Measurements from ENCODE around the gene ROS1. TPM values are rescaled to one million over a fixed set of nuclear protein-coding genes. Genes with fewer than 3 reads are reported as not detected.

Gene ROS1
- total RNA-seq, 1 donor from 2014 or later, result 163 TPM

- intact Hi-C loops (cut with DNase I), result no loop called here
- no peaks in the 10 kb centered on the region for H3K27me3 ChIP-seq
- H3K27ac ChIP-seq, result no peak overlapping the region
- no peaks in the 10 kb centered on the region for H3K4me1 ChIP-seq
- H3K4me3 ChIP-seq, result no peak overlapping the region
- no peaks in the 10 kb centered on the region for H3K36me3 ChIP-seq
- ATAC-seq (no peak), DNase-seq (no peak)
- TF ChIP-seq, protein P1, sequence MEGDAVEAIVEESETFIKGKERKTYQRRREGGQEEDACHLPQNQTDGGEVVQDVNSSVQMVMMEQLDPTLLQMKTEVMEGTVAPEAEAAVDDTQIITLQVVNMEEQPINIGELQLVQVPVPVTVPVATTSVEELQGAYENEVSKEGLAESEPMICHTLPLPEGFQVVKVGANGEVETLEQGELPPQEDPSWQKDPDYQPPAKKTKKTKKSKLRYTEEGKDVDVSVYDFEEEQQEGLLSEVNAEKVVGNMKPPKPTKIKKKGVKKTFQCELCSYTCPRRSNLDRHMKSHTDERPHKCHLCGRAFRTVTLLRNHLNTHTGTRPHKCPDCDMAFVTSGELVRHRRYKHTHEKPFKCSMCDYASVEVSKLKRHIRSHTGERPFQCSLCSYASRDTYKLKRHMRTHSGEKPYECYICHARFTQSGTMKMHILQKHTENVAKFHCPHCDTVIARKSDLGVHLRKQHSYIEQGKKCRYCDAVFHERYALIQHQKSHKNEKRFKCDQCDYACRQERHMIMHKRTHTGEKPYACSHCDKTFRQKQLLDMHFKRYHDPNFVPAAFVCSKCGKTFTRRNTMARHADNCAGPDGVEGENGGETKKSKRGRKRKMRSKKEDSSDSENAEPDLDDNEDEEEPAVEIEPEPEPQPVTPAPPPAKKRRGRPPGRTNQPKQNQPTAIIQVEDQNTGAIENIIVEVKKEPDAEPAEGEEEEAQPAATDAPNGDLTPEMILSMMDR (IDR thresholded peaks at IDR 0.05), result no peak
- no peaks in the 10 kb centered on the region for H3K9me3 ChIP-seq
These were observed 28.1 kb downstream of the ROS1 start for GRCh38 chr6:117397536-117398227.

DNA sequence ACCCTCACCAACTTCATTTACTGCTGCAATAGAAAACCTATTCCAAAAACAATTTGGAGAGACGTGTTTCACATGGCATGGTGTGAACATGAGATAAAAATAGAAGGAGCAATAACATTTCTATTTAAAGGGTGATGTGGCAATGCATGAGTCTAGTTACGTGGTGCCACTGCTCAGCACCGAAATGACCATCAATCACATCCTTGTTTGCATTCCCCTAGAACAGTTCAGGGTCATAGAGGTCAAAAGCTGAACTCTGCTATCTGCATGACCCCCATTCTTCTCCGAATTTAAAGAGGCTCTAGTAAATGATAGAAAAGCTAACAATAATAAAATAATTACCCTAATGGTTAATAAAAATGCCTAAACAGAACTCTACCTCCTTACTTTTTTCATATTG lies 29.5 kb downstream of the ROS1 start:
- H3K36me3 ChIP-seq, result no peaks in the 10 kb centered on the region
- H3K4me1 ChIP-seq, result no peaks in the 10 kb centered on the region
- intact Hi-C loops (cut with DNase I), result no loop called here
- no peak overlapping the region for H3K4me3 ChIP-seq
- H3K9me3 ChIP-seq, result no peaks in the 10 kb centered on the region
- H3K27me3 ChIP-seq, result no peaks in the 10 kb centered on the region
- ATAC-seq (no peak), DNase-seq (no peak)
- H3K27ac ChIP-seq, result no peak overlapping the region
- TF ChIP-seq, protein P1 (IDR thresholded peaks at IDR 0.05), result no peak

DNA sequence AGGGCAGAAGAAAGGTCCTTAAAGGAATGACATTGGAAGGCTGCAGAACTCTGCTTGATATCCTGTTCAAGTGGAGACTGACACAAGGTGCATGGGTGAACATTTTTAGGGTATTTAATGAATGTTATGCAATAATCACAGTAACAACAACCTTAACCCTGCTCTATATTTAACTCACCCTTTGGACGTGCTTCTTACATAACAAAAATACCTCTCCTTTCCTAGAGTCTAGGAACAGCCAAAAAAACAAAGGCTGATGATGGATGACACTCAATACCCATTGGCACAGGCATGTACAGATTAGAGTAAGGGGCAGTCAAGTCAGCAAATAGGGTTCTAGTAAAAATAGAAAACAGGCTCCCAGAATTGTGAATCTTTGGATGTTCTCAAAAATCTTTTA lies 30.6 kb downstream of the ROS1 start:
- Histone ChIP-seq H3K36me3 (no peaks in the 10 kb centered on the region), H3K27me3 (no peaks in the 10 kb centered on the region), H3K4me1 (no peaks in the 10 kb centered on the region), H3K27ac (no peak overlapping the region), H3K4me3 (no peak overlapping the region), H3K9me3 (no peaks in the 10 kb centered on the region)
- intact Hi-C loops (cut with DNase I), result no loop called here
- DNase-seq (no peak), ATAC-seq (no peak)
- TF ChIP-seq, protein P1 (IDR thresholded peaks at IDR 0.05), result no peak

- DNase-seq (no peak), ATAC-seq (no peak)
- Histone ChIP-seq H3K27ac (no peak overlapping the region), H3K4me1 (peaks cover 2% of the 10 kb centered on the region), H3K36me3 (no peaks in the 10 kb centered on the region), H3K27me3 (no peaks in the 10 kb centered on the region), H3K9me3 (no peaks in the 10 kb centered on the region), H3K4me3 (no peak overlapping the region)
- TF ChIP-seq, protein P1 (IDR thresholded peaks at IDR 0.05), result no peak
- intact Hi-C loops (cut with DNase I), result no loop called here
These were observed 32.7 kb downstream of the ROS1 start for GRCh38 chr6:117393045-117393444.

DNA sequence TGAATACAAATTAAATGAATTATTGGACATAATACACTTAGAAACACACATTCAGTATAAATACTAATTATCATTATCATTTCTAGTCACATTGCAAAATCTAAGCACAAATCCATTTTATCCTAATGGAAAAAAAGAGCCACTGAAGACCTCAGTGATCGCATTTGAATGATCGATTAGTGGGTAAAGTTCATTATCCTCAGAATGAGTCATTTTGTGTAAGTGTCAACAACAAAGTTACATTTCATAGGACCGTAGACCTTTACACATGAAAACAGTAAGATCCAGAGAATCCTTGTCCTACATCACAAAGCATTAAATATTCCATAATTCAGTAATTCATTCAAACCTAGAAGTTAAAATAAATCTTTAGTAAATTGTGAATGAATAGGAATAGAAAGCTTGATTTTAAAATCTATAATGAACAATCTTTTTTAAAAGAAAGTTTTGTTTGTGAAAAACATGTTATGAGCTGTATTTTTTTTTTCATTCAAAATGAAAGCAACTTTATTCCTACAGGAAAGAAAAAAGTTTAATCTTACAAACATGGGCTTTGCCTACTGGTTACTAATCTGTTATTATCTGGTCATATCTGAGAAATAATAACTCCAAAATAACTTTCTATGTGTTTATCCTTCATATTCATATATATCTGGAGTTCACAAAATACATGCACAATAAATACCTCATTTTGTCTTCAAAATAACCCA lies 33.7 kb downstream of the ROS1 start:
- DNase-seq, result no peak
- Histone ChIP-seq H3K27ac (no peak overlapping the region), H3K4me3 (no peak overlapping the region), H3K9me3 (no peaks in the 10 kb centered on the region), H3K36me3 (no peaks in the 10 kb centered on the region), H3K27me3 (no peaks in the 10 kb centered on the region), H3K4me1 (peaks cover 6% of the 10 kb centered on the region)
- intact Hi-C loops (cut with DNase I), result no loop called here
- no peak for ATAC-seq
- TF ChIP-seq, protein P1 (IDR thresholded peaks at IDR 0.05), result no peak
